ENCODE measurements around the gene ARHGEF16.

ARHGEF16 gene

DNA sequence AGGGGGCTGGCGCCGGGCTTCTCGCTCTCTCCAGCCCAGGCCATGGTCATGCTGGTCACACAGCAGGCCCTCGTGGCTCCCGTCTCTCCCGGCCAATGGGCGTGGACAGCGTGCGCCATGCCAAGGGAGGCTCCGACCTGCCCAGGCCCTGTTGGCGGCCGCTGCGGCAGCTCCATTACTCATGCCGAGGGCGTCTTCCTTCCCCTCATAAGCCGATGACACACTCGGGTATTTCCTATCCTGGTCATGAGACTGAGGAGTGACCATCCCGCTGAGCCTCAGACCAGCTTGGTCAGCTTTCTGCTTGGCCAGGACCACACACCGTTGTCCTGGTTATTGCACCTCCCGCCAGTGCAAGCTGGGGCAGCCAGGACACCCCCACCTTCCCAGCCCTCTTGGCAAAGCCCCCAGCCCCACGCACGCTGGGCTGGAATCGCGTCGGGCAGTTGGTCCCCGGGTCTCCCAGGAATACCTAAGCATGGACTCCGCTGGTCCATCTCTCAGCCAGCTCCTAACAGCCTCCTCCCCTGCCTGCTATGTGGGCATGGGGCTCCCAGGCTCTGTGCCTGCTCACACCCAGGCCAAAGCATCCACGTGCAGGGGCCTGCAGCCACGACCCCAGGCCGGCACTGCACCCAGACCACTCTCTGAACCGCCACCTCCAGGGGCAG, 49.8 kb downstream of the ARHGEF16 start:
- no peak for DNase-seq

DNA sequence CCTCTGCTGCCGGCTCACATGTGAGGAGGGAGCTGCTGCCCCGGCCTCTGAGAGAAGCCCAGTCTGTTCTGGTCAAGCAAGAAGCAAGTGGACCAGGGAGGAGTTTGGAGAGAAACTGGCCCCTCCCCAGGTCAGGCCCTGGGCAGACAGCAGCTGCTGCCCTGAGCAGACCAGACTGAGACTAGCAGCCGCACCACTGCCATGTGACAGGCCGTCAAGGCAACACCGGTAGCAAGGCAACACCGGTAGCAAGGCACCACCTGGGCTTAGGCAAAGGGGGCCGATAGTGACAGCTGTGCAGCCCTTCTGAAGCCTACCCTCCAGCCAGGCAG, 50.3 kb downstream of the ARHGEF16 start:
- no peak for DNase-seq

DNA sequence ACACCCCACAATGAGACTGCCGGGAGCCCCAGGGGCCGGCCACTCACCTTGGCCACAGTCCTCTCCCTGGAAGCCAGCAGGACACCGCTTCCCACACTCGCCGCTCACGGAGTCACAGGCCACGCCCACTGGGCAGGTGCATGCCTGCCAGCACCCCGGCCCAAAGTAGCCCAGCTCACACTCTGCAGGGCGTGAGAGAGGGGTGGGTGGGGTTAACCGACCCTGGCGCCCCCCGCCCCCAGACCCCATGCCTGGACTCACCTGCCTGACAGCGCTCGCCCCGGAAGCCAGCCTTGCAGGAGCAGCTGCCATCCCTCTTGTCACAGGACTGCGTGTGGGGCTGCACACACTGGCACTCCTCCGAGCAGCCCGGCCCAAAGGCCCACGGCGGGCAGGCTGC, 50.7 kb downstream of the ARHGEF16 start:
- DNase-seq, result no peak

DNA sequence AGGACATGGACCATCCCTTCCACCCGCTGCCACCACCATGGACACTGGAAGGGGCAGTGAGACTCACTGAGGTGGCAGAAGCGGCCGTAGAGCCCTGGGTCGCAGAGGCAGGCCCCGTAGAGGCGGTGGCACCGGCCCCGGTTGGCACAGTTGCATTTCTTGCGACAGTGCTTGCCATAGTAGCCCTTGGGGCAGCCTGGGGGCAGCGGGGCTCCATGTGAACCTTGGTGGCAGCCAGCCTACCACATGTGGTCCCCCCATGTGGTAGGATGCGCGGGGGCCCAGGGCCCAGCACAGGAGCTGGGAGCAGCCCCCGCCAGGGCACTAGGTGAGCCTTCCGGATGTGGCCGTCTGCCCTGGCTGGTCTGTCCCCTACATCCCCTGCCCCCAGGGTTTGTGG, 51.6 kb downstream of the ARHGEF16 start:
- DNase-seq, result no peak

DNA sequence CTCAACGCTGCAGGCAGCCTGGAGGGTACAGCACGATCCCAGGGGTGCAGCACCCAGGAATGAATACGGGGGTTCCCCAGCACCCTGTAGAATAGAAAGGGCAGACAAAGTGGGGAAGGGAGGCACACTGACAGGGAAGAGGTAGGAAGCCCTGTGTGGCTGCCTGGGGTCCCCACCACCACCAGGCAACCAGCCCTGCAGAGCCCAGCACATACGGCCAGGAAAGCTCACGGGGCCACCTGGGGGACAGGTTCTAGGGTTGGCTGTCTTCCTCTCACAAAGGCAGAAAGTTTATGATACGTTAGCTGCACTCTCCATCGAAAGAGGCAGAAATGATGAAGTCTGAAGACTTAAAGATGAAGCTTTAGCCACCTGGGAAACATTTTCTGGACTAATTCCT, 52.5 kb downstream of the ARHGEF16 start:
- no peak for DNase-seq

DNA sequence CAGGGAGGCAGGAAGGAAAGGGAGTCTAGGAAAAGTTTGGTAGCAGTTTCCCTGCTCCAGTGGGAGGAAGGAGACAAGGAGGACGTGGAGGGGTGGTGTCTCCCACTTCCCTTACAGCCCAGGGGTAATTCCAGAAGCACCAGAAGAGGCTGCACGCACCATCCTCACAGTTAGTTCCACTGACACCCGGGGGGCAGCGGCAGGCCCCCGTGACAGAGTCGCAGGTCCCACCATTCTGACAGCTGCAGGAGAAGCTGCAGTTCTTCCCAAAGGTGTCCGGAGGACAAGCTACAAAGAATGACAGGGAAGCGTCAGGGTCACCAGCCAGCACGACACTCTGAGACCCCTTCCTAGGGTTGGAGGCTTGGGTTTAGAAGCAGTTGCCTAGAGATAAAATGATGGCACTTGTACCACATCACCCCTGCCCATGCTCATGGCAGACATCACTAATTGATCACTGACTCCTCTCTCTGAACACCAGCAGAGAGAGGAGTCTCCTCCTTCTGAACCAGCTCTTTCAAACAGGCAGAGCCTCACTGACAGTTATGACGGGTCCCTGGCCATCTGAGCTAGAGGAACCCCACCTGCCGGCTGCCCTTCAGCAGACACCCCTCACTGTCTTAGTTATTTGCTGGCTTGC, 53.3 kb downstream of the ARHGEF16 start:
- DNase-seq, result no peak

DNA sequence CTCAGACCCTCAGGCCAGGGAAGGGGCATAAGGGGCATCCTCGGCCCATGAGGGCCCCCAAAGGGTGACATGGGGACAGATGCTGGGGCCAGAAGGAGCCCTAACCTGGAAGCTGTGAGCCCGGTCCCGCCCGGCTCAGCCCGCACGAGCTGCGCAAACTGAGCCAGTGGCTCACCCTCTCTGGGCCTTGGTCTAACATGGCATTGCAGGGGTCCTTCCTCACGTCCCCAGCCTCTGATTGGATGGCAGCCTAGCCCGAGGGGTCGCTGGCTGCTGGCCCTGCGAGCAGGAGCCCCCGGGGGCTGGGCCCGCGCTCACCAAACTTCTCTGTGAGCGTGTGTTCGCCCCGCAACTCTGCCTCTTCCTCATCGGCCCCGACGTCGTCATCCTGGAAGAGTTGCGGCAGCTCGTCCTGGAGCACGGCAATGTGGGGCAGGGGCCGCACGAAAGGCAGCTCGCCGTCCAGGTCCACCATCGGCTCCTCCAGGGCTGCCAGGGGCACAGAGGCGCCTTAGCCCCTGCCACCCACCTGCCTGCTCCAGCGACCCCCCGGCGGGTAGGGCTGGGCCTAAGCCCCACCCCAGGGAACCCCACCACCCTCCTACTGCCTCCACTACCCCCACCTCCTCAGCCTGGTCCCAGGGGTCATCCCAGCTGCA, 54.4 kb downstream of the ARHGEF16 start:
- no peak for DNase-seq

DNA sequence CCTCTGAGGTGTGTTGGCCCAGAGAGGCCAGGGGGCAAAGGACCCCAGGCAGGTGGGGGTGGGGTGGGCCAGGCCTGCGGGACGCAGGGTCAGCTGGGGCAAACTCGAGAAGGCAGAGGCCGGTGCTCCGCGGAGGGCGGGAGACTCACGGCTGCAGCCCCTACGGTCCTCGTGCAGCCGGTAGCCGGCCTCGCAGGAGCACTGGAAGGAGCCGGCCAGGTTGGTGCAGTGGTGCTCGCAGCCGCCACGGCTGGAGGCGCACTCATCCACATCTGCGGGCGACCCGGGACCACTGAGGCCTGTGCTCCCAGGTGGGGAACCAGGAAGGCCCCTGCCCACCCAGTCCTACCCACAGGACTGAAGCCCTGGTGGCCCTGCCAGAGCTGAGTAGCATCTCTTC, 55.3 kb downstream of the ARHGEF16 start:
- DNase-seq, result no peak

DNA sequence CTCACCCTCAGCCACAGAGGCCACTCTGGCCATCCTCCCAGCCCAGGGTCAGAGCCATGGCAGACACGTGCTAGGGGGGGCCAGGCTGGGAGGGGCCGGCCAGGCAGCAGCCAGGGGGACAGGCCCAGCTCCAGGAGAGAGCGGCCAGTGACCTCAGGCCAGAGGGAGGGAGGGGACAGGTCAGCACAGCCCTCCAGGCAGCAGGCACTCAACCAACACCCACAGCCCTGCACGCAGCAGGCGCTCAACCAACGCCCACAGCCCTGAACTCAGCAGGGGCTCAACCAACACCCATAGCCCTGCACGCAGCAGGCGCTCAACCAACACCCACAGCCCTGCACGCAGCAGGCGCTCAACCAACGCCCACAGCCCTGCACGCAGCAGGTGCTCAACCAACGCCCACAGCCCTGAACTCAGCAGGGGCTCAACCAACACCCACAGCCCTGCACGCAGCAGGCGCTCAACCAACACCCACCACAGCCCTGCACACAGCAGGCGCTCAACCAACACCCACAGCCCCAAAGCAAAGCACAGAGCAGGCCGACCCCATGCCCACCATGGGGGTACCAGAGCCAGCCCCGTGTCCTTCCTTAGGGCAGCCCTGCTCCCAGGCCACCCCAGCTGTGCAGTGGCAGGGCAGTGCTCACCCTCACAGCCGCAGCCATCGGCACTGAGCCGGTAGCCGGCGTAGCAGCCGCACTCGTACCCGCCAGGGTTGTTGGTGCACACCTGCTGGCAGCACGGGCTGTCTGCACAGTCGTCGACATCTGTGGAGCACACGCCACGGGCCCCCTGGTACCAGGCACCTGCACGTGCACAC, 55.9 kb downstream of the ARHGEF16 start:
- no peak for DNase-seq

DNA sequence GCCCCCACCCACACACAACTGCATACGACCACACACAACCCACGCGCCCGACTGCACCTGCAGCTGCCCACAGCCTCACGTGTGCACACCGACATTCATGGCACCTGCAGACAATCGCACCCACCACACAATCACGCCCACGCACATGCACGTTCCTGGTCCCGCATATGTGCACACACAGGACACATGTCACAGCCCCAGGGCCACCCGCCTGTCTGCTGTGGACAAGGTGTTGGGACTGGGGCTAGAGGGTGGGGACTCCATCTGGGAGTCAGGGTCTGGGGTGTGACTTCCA, 56.4 kb downstream of the ARHGEF16 start:
- no peak for DNase-seq

DNA sequence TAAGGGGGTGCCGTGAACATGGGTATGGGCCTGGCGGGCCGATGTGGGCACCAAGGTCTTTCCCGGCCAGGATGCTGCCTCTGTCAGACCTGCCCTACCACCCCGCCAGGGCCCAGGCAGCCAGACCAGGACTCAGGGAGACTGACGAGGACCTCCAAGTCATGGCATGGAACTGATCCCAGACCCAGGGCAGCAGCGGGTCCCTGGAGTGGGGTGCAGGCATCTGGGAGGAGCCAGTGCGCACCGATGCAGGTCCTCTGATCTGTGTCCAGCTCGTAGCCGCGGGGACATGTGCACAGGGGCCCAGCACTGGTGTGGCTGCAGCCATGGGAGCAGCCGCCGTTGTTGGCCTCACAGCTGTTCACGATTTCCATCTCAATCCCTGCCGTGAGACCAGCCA, 56.8 kb downstream of the ARHGEF16 start:
- DNase-seq, result no peak

DNA sequence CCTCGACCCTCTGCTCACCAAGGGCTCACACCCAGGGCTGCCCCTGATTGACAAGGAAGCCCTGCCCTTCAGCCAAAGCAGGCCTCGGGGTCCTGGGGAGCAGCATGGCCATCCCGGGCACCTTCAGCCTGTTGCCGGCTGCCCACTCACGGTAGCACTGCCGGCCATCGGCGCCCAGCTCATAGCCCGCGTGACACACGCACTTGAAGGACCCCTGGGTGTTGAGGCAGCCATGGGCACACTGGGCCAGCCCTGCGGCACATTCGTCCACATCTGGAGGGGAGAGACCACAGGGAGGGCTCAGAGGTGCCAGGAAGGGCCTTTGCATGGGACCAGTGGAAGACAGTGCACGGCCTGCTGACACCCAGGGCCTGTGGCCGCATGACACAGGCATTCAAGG, 57.4 kb downstream of the ARHGEF16 start:
- DNase-seq, result no peak

DNA sequence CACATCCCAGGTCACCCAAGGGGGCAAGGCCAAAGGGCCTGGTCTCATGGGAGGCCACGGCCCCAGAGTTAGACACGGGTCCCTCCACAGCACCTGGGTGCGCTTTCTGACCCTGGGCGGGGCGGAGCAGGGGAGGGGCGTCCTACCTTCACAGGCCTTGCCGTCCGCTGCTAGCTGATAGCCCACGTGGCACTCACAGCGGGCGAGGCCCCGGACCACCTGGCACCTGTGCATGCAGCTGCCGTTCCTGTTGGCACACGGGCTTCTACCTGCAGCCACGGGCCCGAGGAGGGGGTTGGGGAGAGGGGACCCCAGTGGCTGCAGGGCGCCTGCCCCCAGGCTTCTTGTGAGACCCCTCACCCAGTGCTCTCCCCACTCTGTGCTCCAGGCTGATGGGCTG, 59.9 kb downstream of the ARHGEF16 start:
- DNase-seq, result no peak

DNA sequence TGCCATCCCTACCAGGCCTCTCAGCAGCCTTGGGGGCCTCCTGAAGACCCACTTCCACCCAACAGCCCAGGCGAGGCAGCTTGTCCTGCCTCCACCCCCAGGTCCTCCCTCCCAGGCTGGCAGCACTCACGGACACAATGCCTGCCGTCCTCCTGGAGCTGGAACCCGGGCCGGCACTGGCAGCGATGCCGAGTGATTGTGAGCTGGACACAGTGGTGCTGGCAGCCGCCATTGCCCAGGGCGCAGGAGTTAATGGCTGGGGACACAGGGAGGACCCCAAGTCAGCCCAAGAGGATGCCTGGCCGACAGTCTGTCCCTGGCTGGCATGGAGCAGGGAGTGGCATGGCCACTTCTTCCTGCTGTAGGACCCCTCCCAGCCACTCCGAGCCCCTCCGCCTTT, 60.8 kb downstream of the ARHGEF16 start:
- no peak for DNase-seq

DNA sequence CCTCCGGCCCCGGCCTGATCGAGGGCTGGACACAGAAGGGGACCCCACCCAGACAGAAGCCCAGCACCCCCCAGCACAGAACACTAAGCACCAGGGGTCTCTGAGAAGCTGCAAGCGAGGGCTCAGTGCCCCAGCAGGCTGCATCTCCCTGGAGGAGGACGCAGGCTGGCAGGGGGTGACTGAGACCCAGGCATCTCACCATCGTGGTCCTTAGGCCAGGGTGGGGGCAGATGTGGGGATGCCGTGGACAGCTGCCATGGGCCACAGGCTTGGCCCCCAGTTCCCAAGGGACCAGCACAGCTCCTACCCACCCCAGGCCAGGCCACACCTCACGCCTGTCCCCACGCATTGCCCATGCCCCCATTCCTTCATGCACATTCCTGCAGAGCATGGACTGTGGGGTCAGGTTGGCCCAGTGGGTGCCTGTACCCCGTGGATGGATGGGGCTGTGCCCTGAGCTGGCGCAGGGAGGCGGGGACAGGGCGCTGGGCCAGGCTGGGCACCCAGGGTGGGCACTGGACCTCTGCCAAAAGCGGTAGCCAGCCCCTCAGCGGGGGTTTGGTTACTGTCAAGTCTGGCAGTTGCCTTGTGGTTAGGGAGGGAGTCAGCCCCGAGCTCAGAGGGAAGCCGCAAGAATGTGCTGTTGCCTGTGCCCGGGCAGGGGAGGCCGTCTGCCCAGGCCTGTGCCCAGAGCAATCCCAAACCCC, 61.5 kb downstream of the ARHGEF16 start:
- no peak for DNase-seq

DNA sequence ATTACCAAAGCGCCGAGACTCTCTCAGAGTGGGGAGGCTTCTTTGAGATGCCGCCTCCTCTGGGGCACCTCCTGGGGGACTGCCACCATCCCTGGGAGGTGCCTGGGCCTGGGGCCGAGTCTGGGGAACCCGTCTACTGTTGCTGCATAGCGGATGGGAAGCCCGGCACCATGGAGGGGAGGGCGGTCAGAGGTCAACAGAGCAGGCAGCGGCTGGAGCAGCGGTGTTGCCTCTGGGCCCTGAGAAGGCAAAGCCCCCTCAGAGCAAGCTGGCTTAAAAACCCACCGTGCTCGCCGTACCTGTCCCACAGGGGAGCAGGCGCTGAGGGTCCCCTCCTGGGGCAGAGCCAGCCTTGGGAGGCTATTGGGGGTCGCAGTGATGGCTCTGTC, 62.0 kb downstream of the ARHGEF16 start:
- DNase-seq, result no peak

DNA sequence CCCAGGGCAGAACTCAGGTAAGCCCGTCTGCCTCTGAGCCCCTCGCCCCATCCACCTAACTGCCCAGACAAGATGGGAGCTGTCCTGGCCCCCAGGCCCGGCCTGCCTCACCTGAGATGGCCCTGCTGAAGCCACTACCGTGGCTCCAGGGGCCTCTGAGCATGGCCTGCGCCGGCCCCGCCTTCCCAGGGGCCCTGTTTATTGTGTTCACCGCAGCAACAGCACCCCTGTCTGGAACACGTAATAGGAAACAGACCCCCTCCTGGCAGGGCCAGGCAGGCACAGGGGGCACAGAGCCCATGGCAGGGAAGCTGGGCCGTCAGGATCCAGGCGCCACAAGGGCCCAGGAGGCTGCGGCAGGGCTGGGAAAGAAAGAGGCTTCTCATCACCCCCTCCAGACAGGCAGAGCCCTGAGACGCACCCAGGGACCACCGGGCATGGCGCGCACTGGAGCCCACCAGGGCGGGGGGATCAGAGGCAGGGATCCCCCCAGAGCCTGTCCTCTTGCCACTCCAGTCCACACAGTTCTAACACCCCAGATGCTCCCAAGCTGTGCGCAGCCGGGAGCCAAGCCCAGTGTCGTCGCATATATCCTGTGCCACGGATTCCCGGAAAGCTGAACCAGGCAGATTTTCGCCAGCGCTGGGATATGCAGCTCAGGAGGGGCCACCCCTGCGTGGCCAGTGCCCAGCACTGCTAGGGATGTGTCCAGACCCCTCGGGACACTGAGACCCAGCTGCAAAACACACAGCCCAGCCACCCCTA, 62.6 kb downstream of the ARHGEF16 start:
- no peak for DNase-seq

DNA sequence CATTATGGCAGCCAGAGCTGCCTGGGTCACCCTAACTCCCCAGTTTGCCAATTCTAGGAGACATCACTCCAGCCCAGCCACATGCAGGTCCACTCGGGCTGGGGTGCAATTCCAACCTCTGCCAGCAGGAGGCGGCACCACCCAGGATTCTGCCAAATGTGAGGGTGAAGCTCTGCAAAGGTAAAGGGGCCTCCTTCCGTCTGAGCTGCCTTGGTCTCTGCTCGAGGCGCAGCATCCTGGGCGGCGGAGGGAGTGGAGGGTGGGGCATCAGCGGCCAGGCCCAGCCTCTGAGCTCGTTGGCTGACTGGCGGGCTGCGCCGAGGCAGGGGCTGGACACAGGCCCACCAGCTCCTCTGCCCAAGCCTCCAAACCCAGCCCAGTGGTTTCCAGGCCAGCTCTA, 63.8 kb downstream of the ARHGEF16 start:
- DNase-seq, result no peak

DNA sequence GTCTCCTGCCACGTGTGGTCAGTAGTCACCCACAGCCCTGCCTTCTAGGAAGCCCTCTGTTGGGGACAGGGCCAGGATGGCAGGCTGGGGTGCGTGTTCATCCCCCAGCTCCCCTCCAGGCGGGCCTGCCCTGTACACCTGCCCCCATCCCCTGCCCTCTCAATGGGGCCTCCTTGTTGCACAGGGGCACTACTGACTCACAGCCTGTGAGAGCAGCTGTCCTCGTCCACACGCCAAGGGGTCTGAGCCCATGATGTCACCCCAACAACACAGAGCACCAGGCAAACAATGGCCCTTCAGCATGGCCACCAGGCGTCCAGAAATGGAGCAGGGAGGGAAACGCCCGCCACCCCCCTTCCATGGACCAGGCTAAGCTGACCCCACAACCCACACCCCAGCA, 64.3 kb downstream of the ARHGEF16 start:
- no peak for DNase-seq

DNA sequence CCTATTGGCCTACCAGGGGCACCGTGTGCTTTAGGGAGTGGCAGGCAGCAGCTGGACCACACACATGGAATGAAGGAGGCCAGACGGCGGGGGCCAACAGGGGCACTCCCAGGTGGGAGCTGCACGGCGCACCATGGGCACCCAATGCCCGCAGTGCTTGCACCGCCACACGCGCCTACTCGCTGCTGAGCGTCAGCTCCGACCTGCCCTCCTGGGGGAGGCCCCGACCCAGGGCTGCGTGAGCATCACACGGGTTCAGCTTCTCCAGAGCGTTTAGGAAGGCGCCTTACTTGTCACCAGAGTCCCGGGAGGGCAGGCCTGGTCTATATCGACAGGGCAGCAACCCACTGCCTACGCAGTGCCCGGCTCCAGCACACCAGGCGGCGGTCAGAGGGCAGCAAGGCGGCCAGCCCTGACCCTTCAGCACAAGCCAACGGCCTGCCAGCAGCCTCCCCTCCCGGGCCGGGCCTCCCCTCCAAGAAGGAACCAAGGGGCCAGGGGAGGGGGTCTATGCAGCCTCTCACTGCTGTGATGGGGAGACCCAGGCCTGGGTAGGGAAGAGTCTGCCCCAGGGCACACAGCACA, 64.9 kb downstream of the ARHGEF16 start:
- DNase-seq, result no peak

DNA sequence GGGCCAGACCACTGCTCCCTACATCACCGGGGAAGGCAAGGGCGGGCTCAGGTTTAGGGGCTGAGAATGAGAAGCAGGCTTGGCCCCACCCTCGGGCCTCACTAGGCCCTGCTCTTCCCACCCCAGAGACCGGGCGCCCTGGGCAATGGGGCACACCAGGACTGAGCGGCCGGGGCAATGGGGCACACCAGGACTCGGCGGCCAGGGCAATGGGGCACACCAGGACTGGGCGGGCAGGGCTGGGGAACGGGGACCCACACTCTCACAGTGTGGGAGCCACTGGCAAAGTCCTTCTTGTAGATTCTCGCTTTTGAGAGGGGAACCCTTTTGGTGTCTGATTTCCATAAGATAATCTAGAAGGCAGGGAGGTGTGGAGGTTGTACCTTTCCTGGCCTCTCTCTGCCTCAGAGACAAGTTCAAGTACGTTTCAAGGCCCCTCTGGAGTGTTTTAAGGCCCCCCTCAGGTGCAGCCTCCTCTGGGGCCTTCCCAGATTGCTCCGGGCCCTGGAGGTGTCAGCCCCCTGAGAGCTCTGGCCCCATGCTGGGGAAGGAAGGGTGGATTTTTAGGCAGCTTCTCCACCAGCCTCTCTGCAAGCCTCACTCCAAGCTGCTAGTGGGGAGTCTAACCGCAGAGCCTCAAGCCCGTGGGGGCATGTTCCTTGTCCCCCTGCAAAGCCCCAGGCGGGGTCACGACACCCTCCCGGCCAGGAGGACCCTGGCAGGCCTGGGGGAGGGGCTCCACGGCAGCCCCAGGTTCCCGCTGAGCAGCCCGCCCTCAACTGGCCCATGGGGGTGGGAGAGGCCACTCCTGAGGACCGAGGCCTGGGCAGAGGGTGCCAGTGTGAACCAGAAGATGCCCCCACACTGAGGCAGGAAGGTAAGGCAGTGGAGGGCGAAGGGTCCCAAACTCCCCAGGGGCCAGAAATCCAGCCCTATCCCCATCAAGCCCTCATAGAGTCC, 66.2 kb downstream of the ARHGEF16 start:
- DNase-seq, result no peak

All from islet precursor cell (in vitro differentiated cells).